A549 (cell line): ENCODE results near the gene ZNF407. TPM values are rescaled to one million over a fixed set of nuclear protein-coding genes. Genes with fewer than 3 reads are reported as not detected.

Source experiments
- ATAC-seq, 2 experiments: fragments of 200-7000 bp in 1 of 2; fragments of >200 bp in 1 of 2; cut with Nextera tagmentation in 1 of 2; cut with Tn5 transposase in 1 of 2; 3 replicates each; pipeline versions ENCODE4 v1.8.0 to v1.9.1; 2018 to 2020; ENCODE audit warnings: mild to moderate bottlenecking in 1 of 2, moderate library complexity in 1 of 2
- CTCF ChIA-PET: fragments of 300-600 bp; sonication (Branson Sonifier 250); formaldehyde crosslinking; extraction: SDS; loops from one replicate; lab custom pipeline; 2021; ENCODE audit warnings: antibody characterized with exemption, inconsistent platforms; lab: Yijun Ruan, JAX
- POLR2A ChIA-PET: fragments of 350-600 bp; formaldehyde crosslinking; extraction: SDS; loops from one replicate; lab custom pipeline; 2021; ENCODE audit warnings: antibody characterized with exemption, inconsistent platforms; lab: Yijun Ruan, JAX
- DNase-seq, 2 experiments: peaks; one replicate each; pipeline versions ENCODE4 v3.0.0 to v3.0.0-alpha.2; 2011 to 2016; ENCODE audit warnings: low read depth in 1 of 2, low spot score in 1 of 2
- FAIRE-seq: peaks from 2 replicates; lab custom pipeline; 2011; peaks lifted over from hg19 to GRCh38; lab: Jason Lieb, UNC
- H3K27ac ChIP-seq, 2 experiments: fragments of >200 bp; sonication (Bioruptor Twin); formaldehyde crosslinking; 3 replicates each; pipeline ENCODE4 v1.5.1; 2016 to 2017
- H3K4me1 ChIP-seq: fragments of >200 bp; sonication (Bioruptor Twin); formaldehyde crosslinking; 3 replicates; pipeline ENCODE4 v1.6.1; 2016
- H3K4me2 ChIP-seq: fragments of >200 bp; sonication (Bioruptor Twin); formaldehyde crosslinking; 3 replicates; pipeline ENCODE4 v1.6.1; 2016
- H3K4me3 ChIP-seq: fragments of >200 bp; sonication (Bioruptor Twin); formaldehyde crosslinking; 3 replicates; pipeline ENCODE4 v1.5.1; 2016
- H3K9me3 ChIP-seq: fragments of >200 bp; sonication (Bioruptor Twin); formaldehyde crosslinking; 3 replicates; pipeline ENCODE4 v1.6.1; 2016
- CBX2 ChIP-seq: fragments of 200-600 bp; sonication (generic); IDR thresholded peaks from 2 replicates; pipeline ENCODE4 v1.6.1; 2016; ENCODE audit warnings: low read depth, mild to moderate bottlenecking, borderline replicate concordance
- CBX8 ChIP-seq: fragments of 200-600 bp; sonication (generic); IDR thresholded peaks from 2 replicates; pipeline ENCODE4 v1.6.1; 2016
- EP300 ChIP-seq, 2 experiments: fragments of >200 bp; sonication (Bioruptor Twin); formaldehyde crosslinking; IDR thresholded peaks; 2 replicates in 1 of 2; 3 replicates in 1 of 2; pipeline ENCODE4 v1.6.1; 2016 to 2017
- FOSB ChIP-seq: fragments of 250-450 bp; sonication (Bioruptor Pico); IDR thresholded peaks from 2 replicates; pipeline ENCODE4 v1.5.0; 2020; ENCODE audit warnings: mild to moderate bottlenecking, moderate library complexity
- FOSL2 ChIP-seq, 2 experiments: fragments of 450-650 bp in 1 of 2; fragments of >200 bp in 1 of 2; sonication (Bioruptor Twin) in 1 of 2; formaldehyde crosslinking; IDR thresholded peaks; 2 replicates each; pipeline versions ENCODE4 v1.5.0 to v1.6.1; 2016 to 2020; ENCODE audit warnings: mild to moderate bottlenecking in 1 of 2, moderate library complexity in 1 of 2
- FOXS1 ChIP-seq: fragments of 250-450 bp; sonication (Bioruptor Pico); IDR thresholded peaks from 2 replicates; pipeline ENCODE4 v1.5.0; 2020; ENCODE audit warnings: mild to moderate bottlenecking, moderate library complexity
- GATA3 ChIP-seq: IDR thresholded peaks from 2 replicates; pipeline ENCODE4 v1.6.1; 2012; ENCODE audit warnings: borderline replicate concordance
- HOXA7 ChIP-seq: fragments of 250-450 bp; sonication (Bioruptor Pico); IDR thresholded peaks from 2 replicates; pipeline ENCODE4 v1.5.0; 2020; ENCODE audit warnings: mild to moderate bottlenecking, moderate library complexity
- JUN ChIP-seq, 2 experiments: fragments of >200 bp; sonication (Bioruptor Twin); formaldehyde crosslinking; IDR thresholded peaks; 2 replicates in 1 of 2; 3 replicates in 1 of 2; pipeline ENCODE4 v1.6.1; 2016 to 2017
- JUNB ChIP-seq: fragments of >200 bp; sonication (Bioruptor Twin); formaldehyde crosslinking; IDR thresholded peaks from 2 replicates; pipeline ENCODE4 v1.6.1; 2016
- MAFK ChIP-seq: fragments of 450-650 bp; IDR thresholded peaks from 2 replicates; pipeline ENCODE4 v1.6.1; 2014; ENCODE audit not compliant: partially characterized antibody
- MAZ ChIP-seq: fragments of 150-350 bp; IDR thresholded peaks from 2 replicates; pipeline ENCODE4 v1.6.1; 2014; ENCODE audit warnings: antibody characterized with exemption, low read depth, low read length, borderline replicate concordance
- NPAS2 ChIP-seq: fragments of 250-450 bp; sonication (Bioruptor Pico); IDR thresholded peaks from 2 replicates; pipeline ENCODE4 v1.8.0; 2022; ENCODE audit warnings: mild to moderate bottlenecking, moderate library complexity, borderline replicate concordance
- NR3C1 ChIP-seq: fragments of >200 bp; sonication (Bioruptor Twin); formaldehyde crosslinking; IDR thresholded peaks from 3 replicates; pipeline ENCODE4 v1.6.1; 2017
- PHF8 ChIP-seq: fragments of 200-600 bp; sonication (generic); IDR thresholded peaks from 2 replicates; pipeline ENCODE4 v1.6.1; 2016; ENCODE audit warnings: low read depth, mild to moderate bottlenecking, antibody characterized with exemption, moderate library complexity, borderline replicate concordance
- RCOR1 ChIP-seq: fragments of 150-350 bp; IDR thresholded peaks from 2 replicates; pipeline ENCODE4 v1.6.1; 2014; ENCODE audit warnings: antibody characterized with exemption, low read length, low read depth
- SMC3 ChIP-seq: fragments of >200 bp; sonication (Bioruptor Twin); formaldehyde crosslinking; IDR thresholded peaks from 3 replicates; pipeline ENCODE4 v1.6.1; 2018; ENCODE audit warnings: inconsistent platforms
- TFCP2L1 ChIP-seq: fragments of 250-450 bp; sonication (Bioruptor Pico); IDR thresholded peaks from 2 replicates; pipeline ENCODE4 v1.5.0; 2021; ENCODE audit warnings: mild to moderate bottlenecking
- ZNF302 ChIP-seq: fragments of 250-450 bp; sonication (Bioruptor Pico); IDR thresholded peaks from 2 replicates; pipeline ENCODE4 v1.9.0; 2021; ENCODE audit warnings: inconsistent platforms, mild to moderate bottlenecking, moderate library complexity
- WGBS: methylation state at CpG from one replicate; pipeline ENCODE4 v1.1.6; 2017; ENCODE audit errors: missing lambda C conversion rate; 5-methylcytosine and 5-hydroxymethylcytosine counted together
- polyA plus RNA-seq, 4 experiments: library from polyadenylated mRNA; depleted of rRNA in 3 of 4; stranded (reverse); fragments of >200 nt; fragmentation: RNase III in 1 of 4; extraction: RNeasy Plus Mini Kit Qiagen cat#74134 plus additional on column Dnase treatment in 1 of 4; gene quantifications; 2 replicates in 3 of 4; 3 replicates in 1 of 4; pipeline ENCODE4 v1.2.3, GENCODE V29; 2011 to 2017
- TF ChIP-seq, protein P1 (sequence below): IDR thresholded peaks from 2 replicates; pipeline ENCODE4 v1.6.1; 2012
- TF ChIP-seq, protein P2 (sequence below): fragments of 250-450 bp; sonication (Bioruptor Pico); IDR thresholded peaks from 2 replicates; pipeline ENCODE4 v1.5.0; 2020; ENCODE audit warnings: low read depth, mild to moderate bottlenecking, moderate library complexity
- TF ChIP-seq, protein P3 (sequence below): fragments of 150-350 bp; IDR thresholded peaks from 2 replicates; pipeline ENCODE4 v1.6.1; 2014; ENCODE audit warnings: low read depth, mild to moderate bottlenecking, low read length
- TF ChIP-seq, protein P4 (sequence below): fragments of 200-600 bp; sonication (generic); IDR thresholded peaks from 2 replicates; pipeline ENCODE4 v1.6.1; 2016; ENCODE audit warnings: antibody characterized with exemption, mild to moderate bottlenecking, moderate library complexity

Gene ZNF407
- polyA plus RNA-seq, 2 of the 4 experiments (the other 2 are of a cell fraction) = 2.5 to 3.0 TPM

DNA sequence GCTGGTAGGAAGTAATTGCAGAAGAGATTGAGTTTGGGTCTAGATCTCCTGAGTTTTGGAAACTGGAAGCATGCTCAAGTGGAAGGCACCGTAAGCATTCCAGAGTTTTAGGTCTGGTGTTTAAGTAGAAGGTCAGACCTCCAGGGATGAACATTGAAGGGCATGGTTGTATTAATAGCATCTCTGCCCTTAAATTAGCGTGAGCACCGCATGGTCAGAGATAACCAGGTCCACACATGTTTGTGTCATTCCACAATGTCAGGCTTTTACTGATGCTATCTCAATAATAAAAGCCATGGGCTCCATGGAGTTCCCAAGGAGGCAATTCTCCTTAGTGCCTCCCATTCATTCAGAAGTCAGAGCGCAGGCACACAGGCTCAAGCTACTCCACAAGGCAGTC lies 28.3 kb upstream of the ZNF407 start:
- Histone ChIP-seq H3K27ac (no peak overlapping the region), H3K4me2 (no peak overlapping the region), H3K9me3 (peaks cover 4% of the 10 kb centered on the region; the same call in 2 of the 3 replicates), H3K4me3 (no peak overlapping the region), H3K4me1 (no peaks in the 10 kb centered on the region)
- CTCF ChIA-PET = interaction anchor here (0.6 kb wide), 2 partner anchors 9 to 601 kb away, joined by 3 to 4 read pairs; no protein-coding TSS in a partner anchor
- WGBS = 28% methylated on average over 4 of the region's 4 CpGs
- DNase-seq (no peak), ATAC-seq (no peak), FAIRE-seq (no peak)
- POLR2A ChIA-PET = no interaction called here
- TF ChIP-seq MAFK (no peak), JUN (IDR thresholded peaks at IDR 0.05) (no peak), ZNF302 (no peak), JUNB (no peak), FOXS1 (CRISPR knock-in tag) (no peak), EP300 (IDR thresholded peaks at IDR 0.05) (no peak), PHF8 (no peak), CBX2 (no peak)
- TF ChIP-seq, protein P1, sequence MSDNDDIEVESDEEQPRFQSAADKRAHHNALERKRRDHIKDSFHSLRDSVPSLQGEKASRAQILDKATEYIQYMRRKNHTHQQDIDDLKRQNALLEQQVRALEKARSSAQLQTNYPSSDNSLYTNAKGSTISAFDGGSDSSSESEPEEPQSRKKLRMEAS = no peak
- TF ChIP-seq, all 56 proteins: peak for 0

DNA sequence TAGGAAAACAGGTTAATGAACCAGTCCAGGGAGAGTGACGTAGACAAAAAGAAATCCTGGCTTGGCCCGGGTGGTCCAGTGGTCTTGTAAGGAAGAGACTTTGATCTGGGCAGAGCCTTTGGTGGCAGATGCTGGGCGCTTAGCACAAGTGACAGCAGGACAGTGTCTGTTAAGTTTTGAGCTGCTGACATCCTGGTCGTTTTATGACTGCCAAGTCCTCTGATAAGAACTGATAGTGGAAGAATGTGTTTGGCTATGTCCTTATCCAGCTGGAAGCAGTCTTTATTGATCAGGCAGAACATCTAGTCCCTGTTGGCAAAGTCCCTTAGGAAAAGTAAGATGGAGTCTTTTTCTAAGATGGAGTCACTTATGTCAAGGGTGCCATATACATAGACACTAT lies 27.4 kb upstream of the ZNF407 start:
- Histone ChIP-seq H3K4me3 (no peak overlapping the region), H3K4me1 (no peaks in the 10 kb centered on the region)
- TF ChIP-seq FOSB (CRISPR knock-in tag) (no peak), SMC3 (no peak), NR3C1 (no peak), MAZ (no peak), FOSL2 (IDR thresholded peaks at IDR 0.05) (no peak), FOSL2 (CRISPR knock-in tag; IDR thresholded peaks at IDR 0.05) (no peak), RCOR1 (no peak)
- TF ChIP-seq, protein P2, sequence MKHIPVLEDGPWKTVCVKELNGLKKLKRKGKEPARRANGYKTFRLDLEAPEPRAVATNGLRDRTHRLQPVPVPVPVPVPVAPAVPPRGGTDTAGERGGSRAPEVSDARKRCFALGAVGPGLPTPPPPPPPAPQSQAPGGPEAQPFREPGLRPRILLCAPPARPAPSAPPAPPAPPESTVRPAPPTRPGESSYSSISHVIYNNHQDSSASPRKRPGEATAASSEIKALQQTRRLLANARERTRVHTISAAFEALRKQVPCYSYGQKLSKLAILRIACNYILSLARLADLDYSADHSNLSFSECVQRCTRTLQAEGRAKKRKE (CRISPR knock-in tag) = no peak
- TF ChIP-seq, all 56 proteins: peak for 0
- ChIA-PET POLR2A (no interaction called here), CTCF (no interaction called here)
- DNase-seq = no peak
- ATAC-seq = no peak
- peaks cover 4% of the 10 kb centered on the region; the same call in 2 of the 3 replicates for H3K9me3 ChIP-seq
- no peak overlapping the region for H3K4me2 ChIP-seq
- FAIRE-seq = no peak
- WGBS = 7% methylated on average over 4 of the region's 4 CpGs
- no peak overlapping the region for H3K27ac ChIP-seq

DNA sequence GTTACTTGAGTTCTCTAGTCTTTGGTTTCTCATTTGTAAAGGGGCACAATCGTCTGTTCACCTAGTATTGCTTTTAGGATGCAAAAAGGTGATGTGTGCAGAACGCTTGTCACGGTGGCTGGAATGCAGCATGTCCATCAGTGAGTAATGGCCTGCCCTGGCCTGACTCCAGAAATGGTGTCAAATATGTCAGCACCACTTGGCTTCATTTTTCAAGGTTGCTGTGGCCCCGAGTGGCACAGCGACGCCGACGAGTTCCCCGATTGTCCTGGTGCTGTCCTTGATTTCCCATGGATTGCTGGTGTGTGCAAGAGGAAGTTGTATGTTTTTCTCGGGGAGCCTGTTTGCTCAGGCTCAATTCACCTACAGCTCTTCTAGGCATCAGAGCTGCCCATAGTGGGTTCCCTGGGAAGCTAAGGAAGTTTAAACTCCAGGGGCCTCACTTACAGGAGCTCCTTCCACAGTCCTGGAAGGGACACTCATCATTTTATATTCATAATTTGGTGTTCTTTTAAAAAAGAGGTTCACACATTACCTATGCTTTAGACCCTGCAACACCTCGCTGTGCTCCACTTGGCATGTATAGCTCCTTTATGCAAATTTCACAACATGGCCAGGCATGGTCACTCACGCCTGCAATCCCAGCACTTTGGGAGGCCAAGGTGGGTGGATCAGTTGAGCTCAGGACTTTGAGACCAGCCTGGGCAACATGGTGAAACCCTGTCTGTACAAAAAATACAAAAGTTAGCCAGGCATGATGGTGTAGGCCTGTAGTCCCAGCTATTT lies 25.6 kb upstream of the ZNF407 start:
- DNase-seq (no peak), ATAC-seq (no peak)
- 47% methylated on average over 11 of the region's 12 CpGs for WGBS
- Histone ChIP-seq H3K4me2 (no peak overlapping the region), H3K4me3 (no peak overlapping the region), H3K9me3 (no peaks in the 10 kb centered on the region), H3K27ac (no peak overlapping the region), H3K4me1 (no peaks in the 10 kb centered on the region)
- POLR2A ChIA-PET = no interaction called here
- TF ChIP-seq SMC3 (no peak), HOXA7 (CRISPR knock-in tag) (no peak), TFCP2L1 (no peak), NPAS2 (CRISPR knock-in tag) (no peak), CBX8 (no peak), NR3C1 (no peak), MAFK (no peak), GATA3 (no peak)
- TF ChIP-seq, protein P3, sequence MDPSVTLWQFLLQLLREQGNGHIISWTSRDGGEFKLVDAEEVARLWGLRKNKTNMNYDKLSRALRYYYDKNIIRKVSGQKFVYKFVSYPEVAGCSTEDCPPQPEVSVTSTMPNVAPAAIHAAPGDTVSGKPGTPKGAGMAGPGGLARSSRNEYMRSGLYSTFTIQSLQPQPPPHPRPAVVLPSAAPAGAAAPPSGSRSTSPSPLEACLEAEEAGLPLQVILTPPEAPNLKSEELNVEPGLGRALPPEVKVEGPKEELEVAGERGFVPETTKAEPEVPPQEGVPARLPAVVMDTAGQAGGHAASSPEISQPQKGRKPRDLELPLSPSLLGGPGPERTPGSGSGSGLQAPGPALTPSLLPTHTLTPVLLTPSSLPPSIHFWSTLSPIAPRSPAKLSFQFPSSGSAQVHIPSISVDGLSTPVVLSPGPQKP = no peak
- TF ChIP-seq, protein P4, sequence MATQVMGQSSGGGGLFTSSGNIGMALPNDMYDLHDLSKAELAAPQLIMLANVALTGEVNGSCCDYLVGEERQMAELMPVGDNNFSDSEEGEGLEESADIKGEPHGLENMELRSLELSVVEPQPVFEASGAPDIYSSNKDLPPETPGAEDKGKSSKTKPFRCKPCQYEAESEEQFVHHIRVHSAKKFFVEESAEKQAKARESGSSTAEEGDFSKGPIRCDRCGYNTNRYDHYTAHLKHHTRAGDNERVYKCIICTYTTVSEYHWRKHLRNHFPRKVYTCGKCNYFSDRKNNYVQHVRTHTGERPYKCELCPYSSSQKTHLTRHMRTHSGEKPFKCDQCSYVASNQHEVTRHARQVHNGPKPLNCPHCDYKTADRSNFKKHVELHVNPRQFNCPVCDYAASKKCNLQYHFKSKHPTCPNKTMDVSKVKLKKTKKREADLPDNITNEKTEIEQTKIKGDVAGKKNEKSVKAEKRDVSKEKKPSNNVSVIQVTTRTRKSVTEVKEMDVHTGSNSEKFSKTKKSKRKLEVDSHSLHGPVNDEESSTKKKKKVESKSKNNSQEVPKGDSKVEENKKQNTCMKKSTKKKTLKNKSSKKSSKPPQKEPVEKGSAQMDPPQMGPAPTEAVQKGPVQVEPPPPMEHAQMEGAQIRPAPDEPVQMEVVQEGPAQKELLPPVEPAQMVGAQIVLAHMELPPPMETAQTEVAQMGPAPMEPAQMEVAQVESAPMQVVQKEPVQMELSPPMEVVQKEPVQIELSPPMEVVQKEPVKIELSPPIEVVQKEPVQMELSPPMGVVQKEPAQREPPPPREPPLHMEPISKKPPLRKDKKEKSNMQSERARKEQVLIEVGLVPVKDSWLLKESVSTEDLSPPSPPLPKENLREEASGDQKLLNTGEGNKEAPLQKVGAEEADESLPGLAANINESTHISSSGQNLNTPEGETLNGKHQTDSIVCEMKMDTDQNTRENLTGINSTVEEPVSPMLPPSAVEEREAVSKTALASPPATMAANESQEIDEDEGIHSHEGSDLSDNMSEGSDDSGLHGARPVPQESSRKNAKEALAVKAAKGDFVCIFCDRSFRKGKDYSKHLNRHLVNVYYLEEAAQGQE = no peak
- TF ChIP-seq, all 56 proteins: peak for 0
- FAIRE-seq = no peak
- CTCF ChIA-PET = no interaction called here
